A204.1 (cell line): ENCODE results near the gene LITAFD.
"Not testable (repeated sequence)": the region's sequence is repeated elsewhere in the genome, so short reads cannot be mapped to it uniquely, and the experiment has no call there.

Experiments used
- FAIRE-seq: peaks from 2 replicates; lab custom pipeline; 2012; peaks lifted over from hg19 to GRCh38; lab: Jason Lieb, UNC

LITAFD gene

GRCh38 chr16:8858994-8859912 lies 22.9 kb upstream of the LITAFD start:
- no peak for FAIRE-seq

- no peak for FAIRE-seq
These were observed 22.0 kb upstream of the LITAFD start for GRCh38 chr16:8859913-8860881.

- FAIRE-seq: no peak
These were observed 20.4 kb upstream of the LITAFD start for GRCh38 chr16:8861563-8862308.

GRCh38 chr16:8862309-8863130 lies 19.6 kb upstream of the LITAFD start:
- no peak for FAIRE-seq

GRCh38 chr16:8863594-8864424 lies 18.3 kb upstream of the LITAFD start:
- no peak for FAIRE-seq

GRCh38 chr16:8864480-8865110 lies 17.6 kb upstream of the LITAFD start:
- no peak for FAIRE-seq

- FAIRE-seq: no peak
These were observed 16.8 kb upstream of the LITAFD start for GRCh38 chr16:8865145-8865882.

- no peak for FAIRE-seq
These were observed 15.8 kb upstream of the LITAFD start for GRCh38 chr16:8866118-8866883.

GRCh38 chr16:8866884-8867215 lies 15.3 kb upstream of the LITAFD start:
- no peak for FAIRE-seq

- no peak for FAIRE-seq
These were observed 14.8 kb upstream of the LITAFD start for GRCh38 chr16:8867216-8867931.

GRCh38 chr16:8867932-8868415 lies 14.2 kb upstream of the LITAFD start:
- no peak for FAIRE-seq

- FAIRE-seq: no peak
These were observed 13.5 kb upstream of the LITAFD start, which contains the start of gene CARHSP1 for GRCh38 chr16:8868416-8869211. TSS of gene CARHSP1 (minus strand) at chr16:8869006. CDS start at chr16:8859328, 9,678 bp downstream.

GRCh38 chr16:8869212-8869987 lies 12.8 kb upstream of the LITAFD start:
- no peak for FAIRE-seq

- not testable (repeated sequence) for FAIRE-seq
These were observed 12.2 kb upstream of the LITAFD start for GRCh38 chr16:8869988-8870241.

GRCh38 chr16:8872071-8872470 lies 10.1 kb upstream of the LITAFD start:
- no peak for FAIRE-seq
